Transverse colon (tissue), 4 donors: ENCODE measurements around the gene ARHGAP21. TPM values are rescaled to one million over a fixed set of nuclear protein-coding genes. Genes with fewer than 3 reads are reported as not detected.
"Not testable (repeated sequence)": the region's sequence is repeated elsewhere in the genome, so short reads cannot be mapped to it uniquely, and the experiment has no call there.

Source experiments
- DNase-seq: peaks from one replicate; pipeline ENCODE4 v3.0.0-alpha.2; 2019
- H3K27ac ChIP-seq, 4 donors: fragments of 200-600 bp; sonication (generic); 2 replicates each; pipeline ENCODE4 v1.5.1; 2016 to 2018; ENCODE audit warnings: inconsistent platforms in 4 of 4
- H3K27me3 ChIP-seq: fragments of 200-600 bp; sonication (generic); 2 replicates; pipeline ENCODE4 v1.5.1; 2017; ENCODE audit warnings: inconsistent platforms
- H3K36me3 ChIP-seq, 4 donors: fragments of 200-600 bp; sonication (generic); 2 replicates each; pipeline ENCODE4 v1.5.1; 2017 to 2019; ENCODE audit warnings: inconsistent platforms in 4 of 4
- H3K4me1 ChIP-seq, 4 donors: fragments of 200-600 bp; sonication (generic); 2 replicates each; pipeline ENCODE4 v1.5.1; 2017 to 2020; ENCODE audit warnings: inconsistent platforms in 4 of 4
- H3K4me3 ChIP-seq, 4 donors: fragments of 200-600 bp; sonication (generic); 1 replicate in 1 of 4; 2 replicates in 3 of 4; pipeline versions ENCODE4 v1.5.1 to v1.6.1; 2017 to 2019; ENCODE audit warnings: inconsistent platforms in 4 of 4
- H3K9me3 ChIP-seq, 2 donors: fragments of 200-600 bp; sonication (generic); 2 replicates each; pipeline ENCODE4 v1.5.1; 2017 to 2019; ENCODE audit warnings: inconsistent platforms in 2 of 2
- EP300 ChIP-seq: sonication (generic); formaldehyde crosslinking; IDR thresholded peaks from one replicate; pipeline ENCODE4 v1.6.1; 2017; ENCODE audit warnings: antibody characterized with exemption, low read depth
- POLR2A ChIP-seq: fragments of 450-650 bp; IDR thresholded peaks from one replicate; pipeline ENCODE4 v1.6.1; 2016; ENCODE audit warnings: antibody characterized with exemption, mild to moderate bottlenecking, moderate library complexity
- POLR2AphosphoS5 ChIP-seq, 3 donors: sonication (generic); formaldehyde crosslinking; IDR thresholded peaks; one replicate each; pipeline ENCODE4 v1.6.1; 2016; ENCODE audit warnings: antibody characterized with exemption in 3 of 3
- WGBS, 2 donors: methylation state at CpG; one replicate each; pipeline ENCODE4 v1.1.5; 2018; ENCODE audit warnings: low coverage in 1 of 2; 5-methylcytosine and 5-hydroxymethylcytosine counted together
- in situ Hi-C, 4 donors: fragments of 200-750 bp; cut with MboI; loops; one replicate each; pipeline versions ENCODE4 v1.15.0 to v1.15.1; 2017; ENCODE audit warnings: low sequenced_read_pairs in 3 of 4, low pct_ligation_motif_present in 1 of 4, low pct_unique_long_range_greater_than_20kb in 1 of 4
- intact Hi-C: fragments of 100-400 bp; cut with DNase I; formaldehyde crosslinking; loops from one replicate; pipeline ENCODE4 v1.15.1; 2023; ENCODE audit warnings: low total_unique reads
- total RNA-seq, 4 donors: library from RNA; depleted of rRNA; stranded (reverse); fragments of >200 nt; gene quantifications; one replicate each; pipeline ENCODE4 v1.1.0, GENCODE V29; 2016
- TF ChIP-seq, protein P1 (sequence below), 5 experiments: fragments of 200-600 bp in 3 of 5; fragments of 450-650 bp in 2 of 5; sonication (generic) in 3 of 5; IDR thresholded peaks; 1 replicate in 2 of 5; 2 replicates in 3 of 5; pipeline ENCODE4 v1.5.1; 2016 to 2017; ENCODE audit warnings: antibody characterized with exemption in 5 of 5, inconsistent platforms in 3 of 5, mild to moderate bottlenecking in 2 of 5, moderate library complexity in 1 of 5

Gene ARHGAP21
- total RNA-seq: 10 to 100 TPM; 62.8 to 94.1 (median 89.3) TPM

DNA sequence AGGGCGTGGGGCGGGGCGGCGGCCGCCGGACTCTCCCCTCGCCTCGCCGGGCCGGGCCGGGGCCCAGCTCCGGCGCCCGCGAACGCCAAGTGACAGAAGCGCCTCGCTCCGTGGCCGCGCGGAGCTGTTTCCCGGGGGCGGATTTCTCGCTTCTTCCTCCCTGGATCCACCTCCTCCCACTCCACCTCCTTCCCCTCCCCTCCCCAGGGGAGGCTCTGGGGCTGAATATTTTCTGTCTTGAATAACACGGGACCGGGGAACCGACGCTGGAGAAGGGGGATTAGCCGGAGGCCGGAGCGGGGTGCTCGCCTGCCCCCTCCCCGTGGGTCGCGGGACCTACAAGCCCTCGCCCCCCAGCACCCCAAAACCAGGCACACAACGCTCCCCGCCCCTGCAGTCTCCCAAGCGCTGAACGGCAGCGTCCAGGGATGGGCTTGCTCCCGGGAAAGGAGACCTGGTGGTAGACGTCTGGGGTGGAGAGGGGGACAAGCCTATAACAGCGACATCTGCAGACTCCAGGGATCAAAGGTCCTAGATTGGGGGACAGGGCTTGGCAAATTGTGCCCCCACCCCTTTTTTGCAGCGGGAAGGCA lies at the start of gene ARHGAP21:
ARHGAP21 (minus strand) TSS at position 100 of the 593 bp plus-strand sequence. CDS start 1,988 bp downstream, outside the sequence.
- in situ Hi-C loops: loop anchor here in 1 of 4 donors (10.0 kb wide), 1 partner anchor 291 kb away; the partner anchor contains the start of genes ENKUR and THNSL1
- intact Hi-C loops: no loop called here
- Histone ChIP-seq H3K27me3 (no peaks in the 10 kb centered on the region), H3K27ac (peak within 1 kb of the TSS; percentile 97 to 99 (median 98)), H3K36me3 (no peaks in the 10 kb centered on the region), H3K9me3 (no peaks in the 10 kb centered on the region), H3K4me3 (peak within 1 kb of the TSS; percentile 69 to 93 (median 80)), H3K4me1 (peaks cover 0 to 34% (median 20%) of the 10 kb centered on the region in 4 donors)
- TF ChIP-seq, protein P1, sequence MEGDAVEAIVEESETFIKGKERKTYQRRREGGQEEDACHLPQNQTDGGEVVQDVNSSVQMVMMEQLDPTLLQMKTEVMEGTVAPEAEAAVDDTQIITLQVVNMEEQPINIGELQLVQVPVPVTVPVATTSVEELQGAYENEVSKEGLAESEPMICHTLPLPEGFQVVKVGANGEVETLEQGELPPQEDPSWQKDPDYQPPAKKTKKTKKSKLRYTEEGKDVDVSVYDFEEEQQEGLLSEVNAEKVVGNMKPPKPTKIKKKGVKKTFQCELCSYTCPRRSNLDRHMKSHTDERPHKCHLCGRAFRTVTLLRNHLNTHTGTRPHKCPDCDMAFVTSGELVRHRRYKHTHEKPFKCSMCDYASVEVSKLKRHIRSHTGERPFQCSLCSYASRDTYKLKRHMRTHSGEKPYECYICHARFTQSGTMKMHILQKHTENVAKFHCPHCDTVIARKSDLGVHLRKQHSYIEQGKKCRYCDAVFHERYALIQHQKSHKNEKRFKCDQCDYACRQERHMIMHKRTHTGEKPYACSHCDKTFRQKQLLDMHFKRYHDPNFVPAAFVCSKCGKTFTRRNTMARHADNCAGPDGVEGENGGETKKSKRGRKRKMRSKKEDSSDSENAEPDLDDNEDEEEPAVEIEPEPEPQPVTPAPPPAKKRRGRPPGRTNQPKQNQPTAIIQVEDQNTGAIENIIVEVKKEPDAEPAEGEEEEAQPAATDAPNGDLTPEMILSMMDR (IDR thresholded peaks at IDR 0.05): peak in 1 of 5 experiments; percentile 11
- TF ChIP-seq EP300 (no peak), POLR2A (no peak), POLR2AphosphoS5 (IDR thresholded peaks at IDR 0.05) (peak; percentile 7 to 64 (median 15))
- DNase-seq: peak; percentile 76
- 1% methylated on average over 46 of the region's 46 CpGs; no CpG with 5 or more reads in 1 of the 2 donors for WGBS, 2 donors

DNA sequence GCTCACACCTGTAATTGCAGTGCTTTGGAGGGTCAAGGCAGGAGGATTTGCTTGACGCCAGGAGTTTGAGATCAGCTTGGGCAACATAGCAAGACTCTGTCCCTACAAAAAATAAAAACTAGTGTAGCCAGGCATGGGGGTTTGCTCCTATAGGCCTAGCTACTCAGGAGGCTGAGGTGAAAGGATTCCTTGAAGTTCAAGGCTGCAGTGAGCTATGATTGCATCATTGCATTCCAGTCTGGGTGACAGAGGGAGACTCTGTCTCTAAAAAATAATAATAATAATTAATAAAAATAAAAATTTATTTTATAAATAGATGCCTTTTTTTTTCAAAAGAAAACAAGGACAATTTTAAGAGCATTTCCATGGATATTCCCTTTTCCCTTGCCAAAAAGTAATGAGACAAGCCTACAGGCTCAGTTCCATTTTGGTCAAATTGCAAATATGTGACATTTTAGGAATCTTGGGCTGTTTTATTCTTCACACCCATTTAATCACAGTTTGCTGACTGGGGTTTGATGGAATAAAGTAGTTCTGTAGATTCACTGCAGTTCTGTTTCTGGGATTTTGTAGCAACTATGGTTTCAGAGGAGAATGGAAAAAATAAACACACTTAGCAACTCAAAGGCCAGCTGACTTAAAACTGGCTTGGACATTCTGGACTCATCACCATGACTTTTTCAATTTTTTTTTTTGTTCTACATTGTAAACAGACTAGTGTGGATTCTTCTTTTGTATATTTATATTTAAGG lies 48.4 kb upstream of the ARHGAP21 start:
- WGBS, 2 donors: 71 to 100% methylated on average over 1 of the region's 1 CpG
- H3K27me3 ChIP-seq: no peaks in the 10 kb centered on the region
- intact Hi-C loops (no loop called here), in situ Hi-C loops (no loop called here)
- DNase-seq: no peak
- TF ChIP-seq POLR2A (no peak), EP300 (no peak), POLR2AphosphoS5 (IDR thresholded peaks at IDR 0.05) (no peak)
- TF ChIP-seq, protein P1 (IDR thresholded peaks at IDR 0.05): no peak
- no peak overlapping the region for H3K27ac ChIP-seq
- H3K4me1 ChIP-seq: no peaks in the 10 kb centered on the region
- H3K36me3 ChIP-seq: no peaks in the 10 kb centered on the region
- H3K4me3 ChIP-seq: no peak overlapping the region
- no peaks in the 10 kb centered on the region for H3K9me3 ChIP-seq

DNA sequence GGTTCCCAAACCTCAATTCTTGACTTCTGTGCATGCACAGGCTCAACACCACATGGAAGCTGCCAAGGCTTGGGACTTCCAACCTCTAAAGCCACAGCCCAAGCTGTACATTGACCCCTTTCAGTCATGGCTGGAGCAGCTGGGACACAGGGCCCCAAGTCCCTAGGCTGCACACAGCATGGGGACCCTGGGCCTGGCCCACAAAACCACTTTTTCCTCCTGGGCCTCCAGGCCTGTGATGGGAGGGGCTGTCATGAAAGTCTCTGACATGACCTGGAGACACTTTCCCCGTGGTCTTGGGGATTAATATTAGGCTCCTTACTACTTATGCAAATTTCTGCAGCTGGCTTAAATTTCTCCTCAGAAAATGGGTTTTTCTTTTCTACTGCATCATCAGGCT lies 41.3 kb upstream of the ARHGAP21 start:
- H3K4me3 ChIP-seq, DNase-seq, H3K36me3 ChIP-seq, H3K4me1 ChIP-seq, in situ Hi-C loops, H3K27ac ChIP-seq, H3K27me3 ChIP-seq, H3K9me3 ChIP-seq, intact Hi-C loops: not testable (repeated sequence)
- WGBS, 2 donors: 64% methylated on average over 1 of the region's 1 CpG; no CpG with 5 or more reads in 1 of the 2 donors

DNA sequence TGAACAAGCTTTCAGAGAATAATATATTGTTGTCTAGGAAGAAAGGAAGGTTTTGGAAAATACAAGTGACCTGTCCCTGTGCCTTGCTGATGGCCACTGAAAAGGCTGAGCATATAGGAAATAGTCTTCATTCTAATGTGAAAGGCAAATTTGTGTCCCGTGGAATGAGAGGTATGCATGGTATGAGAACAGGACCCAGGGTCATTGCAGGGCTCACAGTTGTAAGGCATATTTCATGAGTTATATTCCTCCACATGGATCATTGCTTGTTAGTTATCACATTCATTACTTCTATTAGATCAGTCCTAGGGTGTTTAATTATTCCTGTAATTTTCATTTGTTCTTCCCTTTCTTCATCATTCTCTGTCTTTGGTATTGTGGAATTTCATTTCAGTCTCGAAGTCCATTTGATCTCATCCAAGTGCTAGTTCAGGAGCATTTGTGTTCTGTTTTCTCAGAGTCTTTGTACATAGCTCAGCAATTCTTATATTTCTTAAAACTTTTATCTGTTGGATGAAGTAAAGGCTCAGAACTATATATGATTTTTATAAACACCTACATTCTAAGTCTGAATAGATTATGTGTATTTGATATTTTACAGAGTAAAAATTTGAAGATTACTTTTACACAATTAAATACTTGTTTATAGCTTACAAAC lies 39.4 kb upstream of the ARHGAP21 start:
- in situ Hi-C loops: no loop called here
- Histone ChIP-seq H3K27me3 (no peaks in the 10 kb centered on the region), H3K27ac (no peak overlapping the region), H3K36me3 (no peaks in the 10 kb centered on the region), H3K4me3 (no peak overlapping the region), H3K4me1 (peaks cover 0 to 10% (median 0%) of the 10 kb centered on the region in 4 donors), H3K9me3 (no peaks in the 10 kb centered on the region)
- intact Hi-C loops: no loop called here
- DNase-seq: no peak
- TF ChIP-seq POLR2A (no peak), POLR2AphosphoS5 (IDR thresholded peaks at IDR 0.05) (no peak), EP300 (no peak)
- TF ChIP-seq, protein P1 (IDR thresholded peaks at IDR 0.05): no peak
- 36 to 66% methylated on average over 2 of the region's 2 CpGs for WGBS, 2 donors
